ENCODE data around the gene CCDC148.

DNA sequence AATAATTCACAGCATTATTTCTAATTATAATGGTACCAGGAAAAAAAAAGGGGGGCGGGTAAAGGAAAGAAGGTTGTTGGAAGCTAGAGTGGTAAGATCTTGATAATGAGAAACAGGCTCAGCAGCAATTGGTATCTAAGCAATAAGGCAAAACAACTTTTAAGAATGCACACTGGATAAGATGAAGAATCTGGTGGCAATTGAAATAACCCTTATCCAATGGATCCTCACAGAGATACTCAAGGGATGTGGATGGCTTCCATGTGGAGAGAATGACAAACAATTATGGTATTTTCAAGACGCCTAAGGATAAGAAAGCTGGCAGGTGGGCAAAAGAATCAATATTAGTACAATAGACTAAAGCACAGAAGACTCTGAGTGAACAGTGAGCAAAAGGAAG is 201.3 kb downstream of the CCDC148 start:
- TF ChIP-seq, protein P1, sequence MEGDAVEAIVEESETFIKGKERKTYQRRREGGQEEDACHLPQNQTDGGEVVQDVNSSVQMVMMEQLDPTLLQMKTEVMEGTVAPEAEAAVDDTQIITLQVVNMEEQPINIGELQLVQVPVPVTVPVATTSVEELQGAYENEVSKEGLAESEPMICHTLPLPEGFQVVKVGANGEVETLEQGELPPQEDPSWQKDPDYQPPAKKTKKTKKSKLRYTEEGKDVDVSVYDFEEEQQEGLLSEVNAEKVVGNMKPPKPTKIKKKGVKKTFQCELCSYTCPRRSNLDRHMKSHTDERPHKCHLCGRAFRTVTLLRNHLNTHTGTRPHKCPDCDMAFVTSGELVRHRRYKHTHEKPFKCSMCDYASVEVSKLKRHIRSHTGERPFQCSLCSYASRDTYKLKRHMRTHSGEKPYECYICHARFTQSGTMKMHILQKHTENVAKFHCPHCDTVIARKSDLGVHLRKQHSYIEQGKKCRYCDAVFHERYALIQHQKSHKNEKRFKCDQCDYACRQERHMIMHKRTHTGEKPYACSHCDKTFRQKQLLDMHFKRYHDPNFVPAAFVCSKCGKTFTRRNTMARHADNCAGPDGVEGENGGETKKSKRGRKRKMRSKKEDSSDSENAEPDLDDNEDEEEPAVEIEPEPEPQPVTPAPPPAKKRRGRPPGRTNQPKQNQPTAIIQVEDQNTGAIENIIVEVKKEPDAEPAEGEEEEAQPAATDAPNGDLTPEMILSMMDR (IDR thresholded peaks at IDR 0.05; ENCODE audit: low read depth, low read length, poor library complexity, severe bottlenecking) = no peak
- TF ChIP-seq EZH2phosphoT487 (IDR thresholded peaks at IDR 0.05; ENCODE audit: borderline replicate concordance, low read length) = no peak
